ENCODE measurements around the gene MPG. TPM values are rescaled to one million over a fixed set of nuclear protein-coding genes. Genes with fewer than 3 reads are reported as not detected.

Gene MPG
- total RNA-seq, 1 donor from 2014 or later, result 91.1 TPM

- TF ChIP-seq CTCF (IDR thresholded peaks at IDR 0.05; ENCODE audit: insufficient read depth, low read length, severe bottlenecking), result no peak
- DNase-seq (ENCODE audit: low read depth) (no peak), FAIRE-seq (no peak)
- H3K4me3 ChIP-seq (ENCODE audit: low read depth, low read length), result peak overlapping the region; percentile 77
- H3K36me3 ChIP-seq (ENCODE audit: control insufficient read depth, insufficient read depth, low read length), result peaks cover 11% of the 10 kb centered on the region
- H3K27me3 ChIP-seq (ENCODE audit: control insufficient read depth, insufficient read depth, low read length), result no peaks in the 10 kb centered on the region
Measured at GRCh38 chr16:78444-79150, 572 bp downstream of the MPG start.

GRCh38 chr16:79151-80054 is 1.4 kb downstream of the MPG start:
- H3K4me3 ChIP-seq (ENCODE audit: low read depth, low read length), result peak overlapping the region; percentile 77
- H3K36me3 ChIP-seq (ENCODE audit: control insufficient read depth, insufficient read depth, low read length), result peaks cover 11% of the 10 kb centered on the region
- TF ChIP-seq CTCF (IDR thresholded peaks at IDR 0.05; ENCODE audit: insufficient read depth, low read length, severe bottlenecking), result no peak
- FAIRE-seq (no peak), DNase-seq (ENCODE audit: low read depth) (no peak)
- H3K27me3 ChIP-seq (ENCODE audit: control insufficient read depth, insufficient read depth, low read length), result no peaks in the 10 kb centered on the region

GRCh38 chr16:83060-83603 is 5.1 kb downstream of the MPG start:
- DNase-seq (ENCODE audit: low read depth), result no peak
- Histone ChIP-seq H3K36me3 (ENCODE audit: control insufficient read depth, insufficient read depth, low read length) (peaks cover 29% of the 10 kb centered on the region), H3K27me3 (ENCODE audit: control insufficient read depth, insufficient read depth, low read length) (no peaks in the 10 kb centered on the region), H3K4me3 (ENCODE audit: low read depth, low read length) (no peak overlapping the region)
- FAIRE-seq, result no peak
- no peak for TF ChIP-seq CTCF (IDR thresholded peaks at IDR 0.05; ENCODE audit: insufficient read depth, low read length, severe bottlenecking)

- peaks cover 31% of the 10 kb centered on the region for H3K36me3 ChIP-seq (ENCODE audit: control insufficient read depth, insufficient read depth, low read length)
- TF ChIP-seq CTCF (IDR thresholded peaks at IDR 0.05; ENCODE audit: insufficient read depth, low read length, severe bottlenecking), result no peak
- DNase-seq (ENCODE audit: low read depth), result no peak
- no peaks in the 10 kb centered on the region for H3K27me3 ChIP-seq (ENCODE audit: control insufficient read depth, insufficient read depth, low read length)
- no peak for FAIRE-seq
- H3K4me3 ChIP-seq (ENCODE audit: low read depth, low read length), result no peak overlapping the region
Measured at GRCh38 chr16:83781-84615, 6.0 kb downstream of the MPG start.

GRCh38 chr16:84718-85406 is 6.8 kb downstream of the MPG start:
- H3K36me3 ChIP-seq (ENCODE audit: control insufficient read depth, insufficient read depth, low read length), result peaks cover 30% of the 10 kb centered on the region
- TF ChIP-seq CTCF (IDR thresholded peaks at IDR 0.05; ENCODE audit: insufficient read depth, low read length, severe bottlenecking), result no peak
- DNase-seq (ENCODE audit: low read depth) (peak; percentile 81), FAIRE-seq (peak; percentile 80)
- no peaks in the 10 kb centered on the region for H3K27me3 ChIP-seq (ENCODE audit: control insufficient read depth, insufficient read depth, low read length)
- no peak overlapping the region for H3K4me3 ChIP-seq (ENCODE audit: low read depth, low read length)

Measured in bronchial epithelial cell (primary cell).